HUES64 (cell line): Measurements from ENCODE around the gene ZDHHC14.
"Not testable (repeated sequence)": the region's sequence is repeated elsewhere in the genome, so short reads cannot be mapped to it uniquely, and the experiment has no call there.

Experiments used
- H3K27ac ChIP-seq: 2 replicates; pipeline ENCODE4 v1.7.0; 2013; ENCODE audit warnings: low read depth, low read length, inconsistent platforms
- H3K27me3 ChIP-seq: 2 replicates; pipeline ENCODE4 v1.6.1; 2013; ENCODE audit warnings: mild to moderate bottlenecking, low read length; ENCODE audit not compliant: insufficient read depth
- H3K36me3 ChIP-seq: 2 replicates; pipeline ENCODE4 v1.6.1; 2013; ENCODE audit warnings: mild to moderate bottlenecking, low read length; ENCODE audit not compliant: insufficient read depth
- H3K4me1 ChIP-seq: 2 replicates; pipeline ENCODE4 v1.6.1; 2013; ENCODE audit warnings: mild to moderate bottlenecking, low read length, moderate library complexity; ENCODE audit not compliant: insufficient read depth
- H3K4me3 ChIP-seq: 2 replicates; pipeline ENCODE4 v1.5.1; 2013; ENCODE audit warnings: mild to moderate bottlenecking, low read length, moderate library complexity
- H3K9ac ChIP-seq: 2 replicates; pipeline ENCODE4 v1.6.1; 2013; ENCODE audit warnings: mild to moderate bottlenecking, low read depth, low read length
- H3K9me3 ChIP-seq: 2 replicates; pipeline ENCODE4 v1.6.1; 2013; ENCODE audit warnings: low read depth, low read length; ENCODE audit not compliant: insufficient read depth
- WGBS: fragments of 150-250, 120-280 bp; methylation state at CpG from one replicate; pipeline ENCODE4 v1.1.7; 2013; ENCODE audit warnings: missing lambda C conversion rate; 5-methylcytosine and 5-hydroxymethylcytosine counted together

The ZDHHC14 gene

DNA sequence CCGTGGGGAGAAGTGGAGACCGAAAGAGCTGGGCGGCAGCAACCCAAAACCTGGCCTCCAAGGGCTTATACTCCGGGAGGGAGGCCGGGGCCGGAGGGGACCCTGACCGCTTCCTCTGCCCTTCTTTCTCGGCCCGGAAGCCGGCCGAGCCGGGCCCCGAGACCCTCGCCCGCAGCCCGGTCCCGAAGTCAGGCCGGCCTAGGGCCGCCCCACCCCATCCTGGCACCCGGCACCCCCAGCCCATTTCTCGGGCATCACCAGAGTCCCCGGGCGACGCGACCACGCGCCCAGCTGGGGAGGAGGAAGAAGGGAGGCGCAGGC is 572 bp upstream of the ZDHHC14 start:
- H3K36me3 ChIP-seq = no peaks in the 10 kb centered on the region
- no peak overlapping the region; the same call in 1 of the 2 replicates for H3K27ac ChIP-seq
- peaks cover 14% of the 10 kb centered on the region for H3K4me1 ChIP-seq
- peaks cover 42% of the 10 kb centered on the region for H3K27me3 ChIP-seq
- H3K9ac ChIP-seq = peak overlapping the region; percentile 42
- no peaks in the 10 kb centered on the region for H3K9me3 ChIP-seq
- H3K4me3 ChIP-seq = peak overlapping the region; percentile 86
- under 1% methylated on average over 28 of the region's 28 CpGs for WGBS

DNA sequence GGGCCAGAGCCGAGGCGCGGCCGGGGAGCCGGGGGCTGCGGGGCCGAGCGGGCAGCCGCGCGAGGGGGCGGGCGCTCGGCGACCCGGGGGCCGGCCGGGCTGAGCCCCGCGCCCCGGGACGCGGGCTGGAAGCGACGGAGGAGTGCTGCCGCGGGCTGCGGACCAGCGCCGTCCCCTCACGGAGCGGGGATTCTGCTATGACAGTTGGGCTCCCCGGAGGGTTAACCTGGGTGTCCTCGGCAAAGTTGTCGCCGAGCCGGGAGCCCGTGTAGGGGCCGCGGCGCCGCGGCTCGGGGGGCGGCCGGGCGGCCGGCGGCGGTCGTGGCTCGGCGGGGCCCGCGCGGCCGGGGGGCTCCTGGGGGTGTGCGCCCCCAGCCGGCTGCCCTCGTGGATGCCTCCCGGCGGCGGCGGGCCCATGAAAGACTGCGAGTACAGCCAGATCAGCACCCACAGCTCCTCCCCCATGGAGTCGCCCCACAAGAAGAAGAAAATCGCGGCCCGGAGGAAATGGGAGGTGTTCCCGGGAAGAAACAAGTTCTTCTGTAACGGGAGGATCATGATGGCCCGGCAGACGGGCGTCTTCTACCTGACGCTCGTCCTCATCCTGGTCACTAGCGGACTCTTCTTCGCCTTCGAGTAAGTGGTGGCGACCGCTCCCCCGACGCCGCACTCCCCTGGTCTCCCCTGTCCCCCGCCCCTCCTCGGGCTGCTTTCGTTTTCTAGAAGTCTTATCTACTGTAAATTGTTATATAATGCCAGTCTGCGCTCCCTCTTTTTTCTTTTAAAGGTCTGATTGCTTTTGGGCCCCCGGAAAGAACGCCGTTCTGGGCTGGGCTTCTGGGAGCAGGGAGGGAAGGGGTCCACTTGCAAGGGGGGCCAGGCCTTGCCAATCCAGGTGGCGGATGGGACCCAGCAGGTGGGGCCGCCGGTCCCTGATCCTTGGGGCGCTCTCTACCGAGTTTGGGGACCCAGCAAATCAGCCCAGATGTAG is 936 bp downstream of the ZDHHC14 start:
- H3K4me1 ChIP-seq = peaks cover 11% of the 10 kb centered on the region; the same call in 1 of the 2 replicates
- 1% methylated on average over 93 of the region's 96 CpGs for WGBS
- H3K9me3 ChIP-seq = no peaks in the 10 kb centered on the region
- peak overlapping the region; percentile 86 for H3K4me3 ChIP-seq
- no peak overlapping the region for H3K27ac ChIP-seq
- no peaks in the 10 kb centered on the region for H3K36me3 ChIP-seq
- peak overlapping the region; percentile 42; the same call in 1 of the 2 replicates for H3K9ac ChIP-seq
- H3K27me3 ChIP-seq = peaks cover 41% of the 10 kb centered on the region

DNA sequence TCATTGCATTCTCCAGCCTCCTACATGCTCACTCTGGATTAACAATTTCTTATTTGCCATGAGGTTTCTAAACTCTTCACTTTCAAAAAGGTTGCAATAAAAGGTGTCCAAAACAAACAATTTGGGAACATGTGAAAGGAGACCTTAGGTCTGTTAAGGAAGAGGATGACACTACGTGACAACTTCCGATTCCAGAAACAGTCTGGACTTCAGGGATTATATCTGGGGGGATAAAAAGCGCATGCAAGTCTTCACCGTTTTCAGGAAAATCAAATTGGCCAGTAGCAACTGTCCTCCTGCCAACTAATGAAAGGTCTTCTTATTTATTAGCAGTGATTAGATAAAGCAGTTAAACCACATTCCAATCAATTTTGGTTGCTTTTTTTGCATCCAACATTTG is 1.8 kb downstream of the ZDHHC14 start:
- H3K9me3 ChIP-seq = no peaks in the 10 kb centered on the region
- no peak overlapping the region for H3K27ac ChIP-seq
- no peak overlapping the region for H3K9ac ChIP-seq
- peaks cover 11% of the 10 kb centered on the region; the same call in 1 of the 2 replicates for H3K4me1 ChIP-seq
- peak overlapping the region; percentile 86 for H3K4me3 ChIP-seq
- WGBS = 78% methylated on average over 4 of the region's 4 CpGs
- H3K36me3 ChIP-seq = no peaks in the 10 kb centered on the region
- H3K27me3 ChIP-seq = peaks cover 35% of the 10 kb centered on the region

DNA sequence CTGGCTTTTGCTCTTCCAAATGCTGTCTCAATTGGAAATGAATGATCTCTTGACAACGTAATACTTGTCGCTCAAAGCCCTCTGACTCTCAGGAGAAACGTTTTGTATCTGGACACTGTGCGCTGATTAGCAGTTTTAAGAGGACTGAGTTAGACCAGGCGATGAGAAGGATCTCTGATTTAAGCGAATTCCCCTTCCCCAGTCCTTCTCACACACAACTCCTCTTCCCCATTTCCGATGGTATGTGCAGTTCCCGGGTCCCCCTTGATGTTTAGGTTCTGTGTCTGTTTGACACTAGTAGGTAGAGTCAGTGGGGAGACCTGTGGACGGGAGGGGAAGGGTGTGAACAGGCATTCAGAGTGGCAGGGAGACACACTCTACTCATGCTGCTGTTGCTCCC is 2.5 kb downstream of the ZDHHC14 start:
- H3K27ac ChIP-seq = no peak overlapping the region
- 80% methylated on average over 9 of the region's 9 CpGs for WGBS
- peaks cover 11% of the 10 kb centered on the region; the same call in 1 of the 2 replicates for H3K4me1 ChIP-seq
- H3K9me3 ChIP-seq = no peaks in the 10 kb centered on the region
- H3K27me3 ChIP-seq = peaks cover 32% of the 10 kb centered on the region
- 0 out of 2 replicates have a peak overlapping the region, but pooled peaks have one; percentile 18 for H3K4me3 ChIP-seq
- no peak overlapping the region for H3K9ac ChIP-seq
- no peaks in the 10 kb centered on the region for H3K36me3 ChIP-seq

DNA sequence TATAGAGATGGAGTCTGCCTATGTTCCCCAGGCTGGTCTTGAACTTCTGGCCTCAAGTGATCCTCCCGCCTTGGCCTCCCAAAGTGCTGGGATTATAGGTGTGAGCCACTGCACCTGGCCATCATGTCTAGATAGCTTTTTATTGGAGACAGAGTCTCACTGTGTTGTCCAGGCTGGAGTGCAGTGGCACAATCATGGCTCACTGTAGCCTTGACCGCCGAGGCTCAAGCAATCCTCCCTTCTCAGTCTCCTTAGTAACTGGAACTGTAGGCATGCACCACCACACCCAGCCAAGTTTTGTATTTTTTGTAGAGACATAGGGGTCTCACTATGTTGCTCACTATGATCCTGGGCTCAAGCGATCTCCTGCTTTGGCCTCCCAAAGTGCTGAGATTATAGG is 4.0 kb downstream of the ZDHHC14 start:
- not testable (repeated sequence) for H3K27ac ChIP-seq, H3K9ac ChIP-seq, H3K36me3 ChIP-seq, H3K9me3 ChIP-seq, H3K4me3 ChIP-seq
- WGBS = 97% methylated on average over 4 of the region's 4 CpGs
- Histone ChIP-seq H3K27me3 (peaks cover 32% of the 10 kb centered on the region), H3K4me1 (peaks cover 11% of the 10 kb centered on the region; the same call in 1 of the 2 replicates)

DNA sequence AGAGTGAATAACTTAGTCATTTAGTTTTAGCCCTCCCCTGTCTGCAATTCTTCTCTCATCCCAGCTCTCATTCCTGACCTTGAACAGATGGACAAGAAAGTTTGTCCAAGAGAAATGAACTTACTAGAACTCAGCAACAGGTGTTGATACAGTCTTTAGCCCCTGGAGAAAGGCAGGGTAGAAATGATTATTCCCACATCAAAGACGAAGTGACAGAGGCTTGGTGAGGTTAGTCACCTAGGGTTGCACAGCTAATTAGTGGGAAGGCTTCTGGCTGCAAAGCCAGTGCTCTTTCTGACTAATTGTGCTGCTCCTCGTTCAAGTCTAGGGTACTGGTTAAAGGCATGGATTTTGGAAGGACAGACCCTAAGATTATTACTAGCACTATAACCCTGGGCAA is 4.5 kb downstream of the ZDHHC14 start:
- WGBS = 87% methylated on average over 2 of the region's 2 CpGs
- Histone ChIP-seq H3K4me3 (no peak overlapping the region), H3K27me3 (peaks cover 32% of the 10 kb centered on the region), H3K9me3 (peaks cover 12% of the 10 kb centered on the region), H3K27ac (no peak overlapping the region), H3K36me3 (no peaks in the 10 kb centered on the region; the same call in 1 of the 2 replicates), H3K9ac (no peak overlapping the region), H3K4me1 (peaks cover 11% of the 10 kb centered on the region; the same call in 1 of the 2 replicates)

DNA sequence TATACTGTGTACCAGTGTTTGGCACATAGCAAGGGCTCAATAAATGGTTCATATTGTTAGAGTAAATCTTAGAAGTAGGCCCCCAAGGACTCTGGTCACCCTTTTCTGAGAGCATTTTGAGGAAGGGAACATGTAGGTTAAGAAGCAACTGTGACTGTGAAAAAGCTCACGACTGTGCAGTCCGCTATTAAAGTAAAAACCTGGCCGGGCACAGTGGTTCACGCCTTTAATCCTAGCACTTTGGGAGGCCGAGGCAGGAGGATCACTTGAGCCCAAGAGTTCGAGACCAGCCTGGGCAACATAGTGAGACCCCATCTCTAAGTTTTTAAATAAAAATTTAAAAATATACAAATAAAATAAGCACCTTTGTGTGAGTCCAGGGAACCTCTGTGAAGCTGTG is 5.0 kb downstream of the ZDHHC14 start:
- Histone ChIP-seq H3K9ac (no peak overlapping the region), H3K36me3 (no peaks in the 10 kb centered on the region; the same call in 1 of the 2 replicates)
- 94% methylated on average over 6 of the region's 6 CpGs for WGBS

DNA sequence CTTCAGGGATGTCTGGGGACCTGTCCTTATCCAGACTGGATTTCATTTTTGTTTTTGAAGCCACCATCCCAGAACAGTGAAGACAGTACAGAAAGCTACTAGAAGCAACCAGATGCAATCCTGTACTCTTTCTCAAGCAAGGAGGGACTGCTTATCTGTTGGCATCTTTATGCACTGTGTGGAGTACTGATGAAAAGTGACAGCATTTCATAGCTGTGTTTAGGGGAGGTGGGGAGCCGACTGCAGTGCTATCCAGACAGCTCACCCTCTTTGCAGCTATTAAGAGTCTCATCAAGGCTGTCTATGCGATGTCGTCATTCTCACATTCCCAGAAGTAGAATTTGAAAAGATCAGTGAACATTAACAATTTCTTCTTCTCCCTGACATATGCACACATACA is 5.5 kb downstream of the ZDHHC14 start:
- WGBS = 100% methylated on average over 3 of the region's 3 CpGs

More for the DNA sequence above, 5.0 kb downstream of the ZDHHC14 start:
- peaks cover 32% of the 10 kb centered on the region for H3K27me3 ChIP-seq
- H3K4me3 ChIP-seq = no peak overlapping the region
- H3K9me3 ChIP-seq = peaks cover 17% of the 10 kb centered on the region
- H3K4me1 ChIP-seq = peaks cover 11% of the 10 kb centered on the region; the same call in 1 of the 2 replicates
- no peak overlapping the region for H3K27ac ChIP-seq

DNA sequence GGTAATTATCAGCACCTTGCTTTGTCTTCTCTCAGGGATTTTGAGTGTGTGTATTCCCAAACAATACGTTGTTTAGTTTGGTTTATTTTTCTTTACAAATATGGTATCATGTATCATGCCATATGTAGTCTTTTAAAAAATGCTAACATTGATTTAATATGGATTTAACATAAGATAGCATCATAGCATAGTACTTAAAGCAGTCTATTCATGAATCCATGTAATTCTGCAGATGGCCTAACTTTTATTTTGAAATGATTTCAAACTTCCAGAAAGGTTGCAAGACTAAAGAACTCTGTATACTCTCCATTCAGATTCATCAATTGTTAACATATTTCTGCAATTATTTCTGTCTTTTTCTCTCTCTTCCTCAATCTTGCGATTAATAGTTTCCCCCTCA is 7.9 kb downstream of the ZDHHC14 start:
- no peaks in the 10 kb centered on the region for H3K4me1 ChIP-seq
- 80% methylated on average over 2 of the region's 2 CpGs for WGBS
- no peaks in the 10 kb centered on the region; the same call in 1 of the 2 replicates for H3K36me3 ChIP-seq
- H3K27ac ChIP-seq = no peak overlapping the region
- H3K4me3 ChIP-seq = no peak overlapping the region
- H3K27me3 ChIP-seq = peaks cover 8% of the 10 kb centered on the region; the same call in 1 of the 2 replicates
- H3K9ac ChIP-seq = no peak overlapping the region
- H3K9me3 ChIP-seq = peaks cover 18% of the 10 kb centered on the region

More for the DNA sequence above, 5.5 kb downstream of the ZDHHC14 start:
- H3K36me3 ChIP-seq = no peaks in the 10 kb centered on the region; the same call in 1 of the 2 replicates
- H3K9ac ChIP-seq = no peak overlapping the region
- no peak overlapping the region for H3K4me3 ChIP-seq
- H3K27me3 ChIP-seq = peaks cover 30% of the 10 kb centered on the region
- peaks cover 18% of the 10 kb centered on the region for H3K9me3 ChIP-seq
- no peak overlapping the region for H3K27ac ChIP-seq
- H3K4me1 ChIP-seq = peaks cover 11% of the 10 kb centered on the region; the same call in 1 of the 2 replicates

DNA sequence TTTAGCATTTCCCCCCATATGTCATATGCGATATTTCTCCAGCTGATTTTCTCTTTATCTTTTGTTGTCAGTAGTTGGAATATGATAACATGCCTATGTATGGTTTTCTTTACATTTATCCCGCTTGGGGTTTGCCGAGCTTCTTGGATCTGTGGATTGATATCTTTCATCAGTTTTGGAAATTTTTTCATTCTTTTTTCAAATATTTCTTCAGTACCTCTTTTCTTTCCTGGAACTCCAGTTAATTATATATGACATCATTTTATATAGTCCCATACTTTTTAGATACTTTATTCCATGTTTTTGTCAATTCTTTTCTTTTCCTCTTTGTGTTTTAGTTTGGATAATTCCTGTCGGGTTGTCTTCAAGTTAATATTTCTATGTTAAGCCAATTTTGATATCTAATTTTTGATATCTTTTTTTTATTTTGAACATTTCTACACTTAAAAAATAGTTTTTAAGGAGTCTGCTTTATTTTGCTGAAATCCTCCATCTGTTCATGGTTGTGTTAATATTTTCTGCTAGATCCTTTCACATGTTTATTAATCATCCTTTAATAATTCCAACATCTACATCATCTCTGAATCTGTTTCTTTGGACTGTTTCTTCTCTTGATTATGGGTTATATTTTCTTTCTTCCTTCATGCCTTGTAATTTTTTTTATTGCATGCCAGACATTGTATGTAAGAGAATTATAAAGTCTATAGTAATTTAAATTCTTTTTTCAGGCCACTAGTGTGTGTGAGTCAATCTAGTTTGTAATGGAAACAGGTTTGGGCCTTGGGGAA is 9.5 kb downstream of the ZDHHC14 start:
- H3K27ac ChIP-seq = no peak overlapping the region
- no peak overlapping the region for H3K4me3 ChIP-seq
- H3K4me1 ChIP-seq = no peaks in the 10 kb centered on the region
- H3K36me3 ChIP-seq = no peaks in the 10 kb centered on the region; the same call in 1 of the 2 replicates
- H3K27me3 ChIP-seq = no peaks in the 10 kb centered on the region
- no peak overlapping the region for H3K9ac ChIP-seq
- H3K9me3 ChIP-seq = peaks cover 18% of the 10 kb centered on the region
- 92% methylated on average over 2 of the region's 4 CpGs for WGBS
